Astrocyte (in vitro differentiated cells and primary cell): ENCODE data around the gene IGFBP1. TPM values are rescaled to one million over a fixed set of nuclear protein-coding genes. Genes with fewer than 3 reads are reported as not detected.

Source experiments
- DNase-seq: peaks from one replicate; pipeline ENCODE4 v3.0.0-alpha.2; 2010; ENCODE audit warnings: low read depth
- FAIRE-seq: peaks from 2 replicates; lab custom pipeline; 2011; peaks lifted over from hg19 to GRCh38; lab: Jason Lieb, UNC
- H2AFZ ChIP-seq: 2 replicates; pipeline ENCODE4 v1.6.0; 2012; ENCODE audit warnings: low read depth, low read length, inconsistent platforms
- H3K27ac ChIP-seq: 2 replicates; pipeline ENCODE4 v1.5.1; 2011; ENCODE audit warnings: low read depth, low read length, inconsistent platforms
- H3K27me3 ChIP-seq: 2 replicates; pipeline ENCODE4 v1.6.0; 2011; ENCODE audit warnings: low read length, inconsistent platforms; ENCODE audit not compliant: insufficient read depth
- H3K36me3 ChIP-seq: 2 replicates; pipeline ENCODE4 v1.5.1; 2011; ENCODE audit warnings: low read length, inconsistent platforms; ENCODE audit not compliant: insufficient read depth
- H3K4me1 ChIP-seq: 2 replicates; pipeline ENCODE4 v1.5.1; 2011; ENCODE audit warnings: low read length, inconsistent platforms; ENCODE audit not compliant: insufficient read depth
- H3K4me2 ChIP-seq: 2 replicates; pipeline ENCODE4 v1.6.0; 2012; ENCODE audit warnings: low read length, inconsistent platforms
- H3K4me3 ChIP-seq: 2 replicates; pipeline ENCODE4 v1.5.1; 2011; ENCODE audit warnings: low read depth, mild to moderate bottlenecking, low read length, inconsistent platforms; ENCODE audit not compliant: insufficient read depth
- H3K79me2 ChIP-seq: 2 replicates; pipeline ENCODE4 v1.6.0; 2012; ENCODE audit warnings: mild to moderate bottlenecking, low read length, inconsistent platforms; ENCODE audit not compliant: insufficient read depth
- H3K9ac ChIP-seq: 2 replicates; pipeline ENCODE4 v1.6.0; 2012; ENCODE audit warnings: mild to moderate bottlenecking, low read length, inconsistent platforms
- H3K9me3 ChIP-seq: 2 replicates; pipeline ENCODE4 v1.5.1; 2012; ENCODE audit warnings: low read depth, mild to moderate bottlenecking, low read length, inconsistent platforms; ENCODE audit not compliant: insufficient read depth
- H4K20me1 ChIP-seq: 2 replicates; pipeline ENCODE4 v1.6.0; 2012; ENCODE audit warnings: low read length, inconsistent platforms; ENCODE audit not compliant: insufficient read depth
- H3K27ac Mint-ChIP-seq: one replicate; pipeline ENCODE4 v1.8.0; 2021; ENCODE audit warnings: mild to moderate bottlenecking, mixed read lengths; ENCODE audit not compliant: unreplicated experiment
- H3K27me3 Mint-ChIP-seq: one replicate; pipeline ENCODE4 v1.8.0; 2021; ENCODE audit warnings: low read depth, mixed read lengths; ENCODE audit not compliant: unreplicated experiment
- H3K36me3 Mint-ChIP-seq: one replicate; pipeline ENCODE4 v1.8.0; 2021; ENCODE audit warnings: low read depth, mixed read lengths; ENCODE audit not compliant: unreplicated experiment
- H3K4me1 Mint-ChIP-seq: one replicate; pipeline ENCODE4 v1.8.0; 2021; ENCODE audit warnings: low read depth, mixed read lengths; ENCODE audit not compliant: unreplicated experiment
- H3K4me3 Mint-ChIP-seq: one replicate; pipeline ENCODE4 v1.8.0; 2021; ENCODE audit warnings: mild to moderate bottlenecking, moderate library complexity, mixed read lengths; ENCODE audit not compliant: unreplicated experiment
- H3K9me3 Mint-ChIP-seq: one replicate; pipeline ENCODE4 v1.8.0; 2021; ENCODE audit warnings: mild to moderate bottlenecking, mixed read lengths; ENCODE audit not compliant: unreplicated experiment
- EZH2 ChIP-seq: IDR thresholded peaks from 2 replicates; pipeline ENCODE4 v1.6.1; 2012; ENCODE audit warnings: mild to moderate bottlenecking, low read length, inconsistent platforms; ENCODE audit not compliant: insufficient read depth
- total RNA-seq: library from RNA; stranded (reverse); gene quantifications from 2 replicates; pipeline ENCODE4 v1.2.1, GENCODE V29; 2021
- TF ChIP-seq, protein P1 (sequence below): IDR thresholded peaks from 2 replicates; pipeline ENCODE4 v1.5.1; 2011; ENCODE audit warnings: low read depth, mild to moderate bottlenecking, inconsistent platforms, low read length, moderate library complexity; ENCODE audit not compliant: insufficient read depth

The IGFBP1 gene
- total RNA-seq, 1 donor from 2014 or later, result not detected

DNA sequence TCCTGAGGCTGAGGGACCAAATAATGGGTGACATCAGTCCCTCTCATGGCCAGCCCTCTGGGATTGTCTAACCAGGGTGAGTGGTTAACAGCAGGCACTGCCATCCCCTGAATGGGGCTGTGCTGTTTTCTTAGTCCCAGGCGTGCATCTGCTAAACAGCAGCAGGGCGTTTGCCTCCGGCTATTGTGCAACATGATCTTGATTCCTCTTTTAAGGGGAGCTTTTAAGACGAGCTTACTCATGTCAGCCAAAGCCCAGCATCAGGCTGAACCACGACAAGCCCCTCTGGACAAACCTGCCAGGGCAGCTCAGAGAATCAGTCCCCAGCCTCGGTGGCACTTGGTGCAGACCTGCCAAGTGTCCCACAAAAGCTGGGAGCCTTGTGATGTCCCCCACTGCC lies 49.0 kb downstream of the IGFBP1 start:
- Histone ChIP-seq H3K9me3 (no peaks in the 10 kb centered on the region), H3K36me3 (no peaks in the 10 kb centered on the region), H3K27me3 (no peaks in the 10 kb centered on the region), H3K4me1 (no peaks in the 10 kb centered on the region), H3K4me3 (no peak overlapping the region), H3K9ac (no peak overlapping the region), H3K79me2 (no peaks in the 10 kb centered on the region), H2AFZ (no peak overlapping the region), H4K20me1 (no peaks in the 10 kb centered on the region), H3K27ac (no peak overlapping the region), H3K4me2 (no peak overlapping the region)
- FAIRE-seq (no peak), DNase-seq (no peak)
- H3K36me3 Mint-ChIP-seq, result no peaks in the 10 kb centered on the region
- H3K4me1 Mint-ChIP-seq, result peaks cover 1% of the 10 kb centered on the region
- H3K4me3 Mint-ChIP-seq, result no peak overlapping the region
- TF ChIP-seq, protein P1, sequence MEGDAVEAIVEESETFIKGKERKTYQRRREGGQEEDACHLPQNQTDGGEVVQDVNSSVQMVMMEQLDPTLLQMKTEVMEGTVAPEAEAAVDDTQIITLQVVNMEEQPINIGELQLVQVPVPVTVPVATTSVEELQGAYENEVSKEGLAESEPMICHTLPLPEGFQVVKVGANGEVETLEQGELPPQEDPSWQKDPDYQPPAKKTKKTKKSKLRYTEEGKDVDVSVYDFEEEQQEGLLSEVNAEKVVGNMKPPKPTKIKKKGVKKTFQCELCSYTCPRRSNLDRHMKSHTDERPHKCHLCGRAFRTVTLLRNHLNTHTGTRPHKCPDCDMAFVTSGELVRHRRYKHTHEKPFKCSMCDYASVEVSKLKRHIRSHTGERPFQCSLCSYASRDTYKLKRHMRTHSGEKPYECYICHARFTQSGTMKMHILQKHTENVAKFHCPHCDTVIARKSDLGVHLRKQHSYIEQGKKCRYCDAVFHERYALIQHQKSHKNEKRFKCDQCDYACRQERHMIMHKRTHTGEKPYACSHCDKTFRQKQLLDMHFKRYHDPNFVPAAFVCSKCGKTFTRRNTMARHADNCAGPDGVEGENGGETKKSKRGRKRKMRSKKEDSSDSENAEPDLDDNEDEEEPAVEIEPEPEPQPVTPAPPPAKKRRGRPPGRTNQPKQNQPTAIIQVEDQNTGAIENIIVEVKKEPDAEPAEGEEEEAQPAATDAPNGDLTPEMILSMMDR, result no peak
- peaks cover 10% of the 10 kb centered on the region for H3K9me3 Mint-ChIP-seq
- no peak overlapping the region for H3K27ac Mint-ChIP-seq
- peaks cover 1% of the 10 kb centered on the region for H3K27me3 Mint-ChIP-seq

DNA sequence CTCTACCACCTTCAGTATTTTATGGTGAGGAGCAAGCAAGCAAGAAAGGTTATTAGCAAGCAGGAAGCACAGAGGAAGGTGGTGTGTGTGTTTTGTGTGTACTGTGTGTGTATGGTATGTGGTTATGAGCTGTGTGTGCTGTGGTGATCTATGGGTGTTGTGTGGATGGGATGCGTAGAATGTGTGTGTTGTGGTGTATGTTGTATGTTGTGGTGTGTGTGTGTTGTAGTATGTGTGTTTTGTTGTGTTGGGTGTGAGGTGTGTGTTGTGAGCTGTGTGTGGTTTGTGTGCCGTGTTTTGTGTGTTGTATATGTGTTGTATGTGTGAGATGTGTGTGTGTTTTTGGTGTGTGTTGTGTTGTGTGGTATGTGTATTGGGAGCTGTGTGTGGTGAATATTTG lies 49.6 kb downstream of the IGFBP1 start:
- TF ChIP-seq EZH2, result no peak
- TF ChIP-seq, protein P1, result no peak
- H3K9me3 Mint-ChIP-seq, result peaks cover 10% of the 10 kb centered on the region

DNA sequence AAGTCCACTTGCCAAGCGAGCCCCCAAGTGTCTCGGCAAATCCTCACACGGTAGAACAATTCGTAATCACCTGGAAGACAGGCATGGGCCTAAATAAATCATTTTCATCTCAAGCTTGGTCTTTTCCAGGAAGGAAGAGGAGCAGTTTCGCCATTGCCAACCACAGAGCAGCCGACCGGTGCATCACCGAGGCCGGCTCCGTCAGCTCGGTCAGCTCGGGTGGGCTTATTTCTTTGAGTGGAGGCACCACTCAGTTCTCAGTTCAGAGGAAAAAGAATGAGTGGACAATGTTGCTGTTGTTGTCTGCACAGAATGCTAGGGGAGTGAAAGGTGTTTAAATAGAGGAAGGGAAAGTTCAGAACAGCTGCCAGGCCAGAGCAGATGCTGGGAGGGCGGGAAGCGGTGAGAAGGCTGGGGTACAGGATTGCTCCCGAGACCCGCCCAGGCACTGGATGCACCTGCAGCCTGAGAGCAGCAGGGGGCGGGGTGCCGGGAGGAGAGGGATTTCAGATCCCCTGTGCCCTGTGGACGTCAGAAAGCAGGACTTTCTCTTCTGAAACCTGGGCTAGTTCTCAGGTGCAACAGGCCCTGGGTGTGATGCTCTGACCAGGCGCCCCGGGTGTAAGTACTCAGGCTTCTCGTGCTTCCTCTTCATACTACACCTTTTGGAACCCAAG lies 50.5 kb downstream of the IGFBP1 start:
- H3K27ac Mint-ChIP-seq, result peak overlapping the region; percentile 29
- Histone ChIP-seq H3K4me2 (no peak overlapping the region), H3K27ac (no peak overlapping the region), H3K9me3 (no peaks in the 10 kb centered on the region), H3K9ac (no peak overlapping the region), H3K27me3 (no peaks in the 10 kb centered on the region), H3K4me3 (no peak overlapping the region), H3K36me3 (no peaks in the 10 kb centered on the region), H4K20me1 (no peaks in the 10 kb centered on the region), H3K79me2 (no peaks in the 10 kb centered on the region), H3K4me1 (no peaks in the 10 kb centered on the region), H2AFZ (no peak overlapping the region)
- H3K4me3 Mint-ChIP-seq, result no peak overlapping the region
- peaks cover 1% of the 10 kb centered on the region for H3K4me1 Mint-ChIP-seq
- DNase-seq (no peak), FAIRE-seq (no peak)
- H3K9me3 Mint-ChIP-seq, result peaks cover 10% of the 10 kb centered on the region
- H3K36me3 Mint-ChIP-seq, result no peaks in the 10 kb centered on the region
- H3K27me3 Mint-ChIP-seq, result peaks cover 1% of the 10 kb centered on the region
- no peak for TF ChIP-seq EZH2
- TF ChIP-seq, protein P1, result no peak

More for the DNA sequence above, 49.6 kb downstream of the IGFBP1 start:
- Mint-ChIP-seq H3K4me1 (peaks cover 1% of the 10 kb centered on the region), H3K36me3 (no peaks in the 10 kb centered on the region), H3K27ac (no peak overlapping the region), H3K27me3 (peaks cover 1% of the 10 kb centered on the region), H3K4me3 (no peak overlapping the region)
- Histone ChIP-seq H3K36me3 (no peaks in the 10 kb centered on the region), H3K4me2 (no peak overlapping the region), H4K20me1 (no peaks in the 10 kb centered on the region), H3K4me1 (no peaks in the 10 kb centered on the region), H3K79me2 (no peaks in the 10 kb centered on the region), H3K27me3 (no peaks in the 10 kb centered on the region), H3K27ac (no peak overlapping the region), H3K4me3 (no peak overlapping the region), H3K9me3 (no peaks in the 10 kb centered on the region), H3K9ac (no peak overlapping the region), H2AFZ (no peak overlapping the region)
- DNase-seq (no peak), FAIRE-seq (no peak)
